ENCODE results near the gene MICU1. TPM values are rescaled to one million over a fixed set of nuclear protein-coding genes. Genes with fewer than 3 reads are reported as not detected.
"Not testable (repeated sequence)": the region's sequence is repeated elsewhere in the genome, so short reads cannot be mapped to it uniquely, and the experiment has no call there.

The MICU1 gene
- polyA plus RNA-seq, 2 of the 4 experiments (the other 2 are of a cell fraction) = 54.5 to 58.6 TPM

- H3K4me3 ChIP-seq; H3K4me2 ChIP-seq; POLR2A ChIA-PET; DNase-seq (ENCODE audit: low read depth in 1 of 2, low spot score in 1 of 2); H3K27ac ChIP-seq; FAIRE-seq; ATAC-seq; H3K4me1 ChIP-seq: not testable (repeated sequence)
- WGBS (ENCODE audit: missing lambda C conversion rate) = 83% methylated on average over 6 of the region's 6 CpGs
- H3K9me3 ChIP-seq = peaks cover 15% of the 10 kb centered on the region
- CTCF ChIA-PET = interaction anchor here (0.8 to 0.9 kb wide), 2 partner anchors 40 to 372 kb away, joined by 3 read pairs; no protein-coding TSS in a partner anchor
Measured at GRCh38 chr10:72543855-72544254, 82.0 kb downstream of the MICU1 start.

DNA sequence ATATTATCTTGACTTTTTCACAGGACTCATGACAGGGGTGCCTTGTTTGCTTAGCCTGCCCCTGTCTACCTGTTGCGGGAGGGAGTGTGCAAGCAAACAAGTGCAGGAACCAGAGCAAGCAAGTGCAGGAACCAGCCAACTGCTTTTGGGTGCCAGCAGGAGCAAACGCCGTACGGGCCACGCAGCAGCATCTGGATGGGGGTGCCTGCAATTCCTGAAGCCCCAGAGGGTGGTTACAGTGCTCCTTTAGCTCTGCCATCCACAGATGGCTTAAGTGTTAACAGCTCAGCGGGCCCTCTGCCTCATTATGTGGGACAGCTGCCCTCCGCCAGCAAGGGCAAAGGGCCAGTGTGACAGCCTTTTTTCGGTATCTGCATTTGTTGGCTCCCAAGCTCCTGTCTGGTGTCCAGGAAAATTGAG is 83.5 kb downstream of the MICU1 start:
- TF ChIP-seq JUNB (IDR thresholded peaks at IDR 0.05) (no peak), POLR2AphosphoS2 (conservative IDR thresholded peaks at IDR 0.05; ENCODE audit: low read length) (no peak), TP53 (CRISPR knock-in tag; IDR thresholded peaks at IDR 0.05) (no peak), HOXB5 (CRISPR knock-in tag; IDR thresholded peaks at IDR 0.05) (no peak), MAFK (IDR thresholded peaks at IDR 0.05; ENCODE audit: partially characterized antibody) (no peak), RARB (CRISPR knock-in tag; IDR thresholded peaks at IDR 0.05) (no peak), MAZ (IDR thresholded peaks at IDR 0.05; ENCODE audit: borderline replicate concordance, low read depth, low read length) (no peak), EHF (CRISPR knock-in tag; IDR thresholded peaks at IDR 0.05) (no peak)
- H3K4me1 ChIP-seq = no peaks in the 10 kb centered on the region
- no peak overlapping the region for H3K4me2 ChIP-seq
- H3K27ac ChIP-seq = no peak overlapping the region
- ChIA-PET CTCF (no interaction called here), POLR2A (no interaction called here)
- DNase-seq (ENCODE audit: low read depth in 1 of 2, low spot score in 1 of 2) (no peak), FAIRE-seq (no peak), ATAC-seq (no peak)
- H3K4me3 ChIP-seq = no peak overlapping the region
- WGBS (ENCODE audit: missing lambda C conversion rate) = 94% methylated on average over 8 of the region's 8 CpGs
- peaks cover 15% of the 10 kb centered on the region for H3K9me3 ChIP-seq

DNA sequence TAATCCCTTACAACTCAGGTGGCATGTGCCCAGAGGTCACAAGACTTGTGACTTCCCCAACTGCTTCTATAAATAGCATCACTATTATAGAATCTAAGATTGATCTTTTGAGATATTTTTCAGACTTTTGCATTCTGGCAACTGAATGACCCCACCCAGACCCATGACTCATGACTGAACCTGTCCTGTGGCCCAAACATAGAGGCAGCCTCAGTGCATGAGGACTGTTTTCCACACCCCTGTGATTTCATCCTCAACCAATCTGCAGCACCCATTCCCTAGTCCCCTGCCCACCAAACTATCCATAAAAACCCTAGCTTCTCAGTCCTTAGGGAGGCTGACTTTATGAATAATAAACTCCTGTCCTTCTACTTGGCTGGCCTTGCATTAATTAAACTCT is 84.5 kb downstream of the MICU1 start:
- no peak for ATAC-seq
- Histone ChIP-seq H3K4me1 (no peaks in the 10 kb centered on the region), H3K4me2 (no peak overlapping the region), H3K9me3 (peaks cover 15% of the 10 kb centered on the region), H3K27ac (no peak overlapping the region), H3K4me3 (no peak overlapping the region)
- ChIA-PET POLR2A (no interaction called here), CTCF (interaction anchor here (1.4 kb wide), 1 partner anchor 177 kb away, joined by 4 read pairs; no protein-coding TSS in a partner anchor)
- no peak for FAIRE-seq
- TF ChIP-seq, protein P1, sequence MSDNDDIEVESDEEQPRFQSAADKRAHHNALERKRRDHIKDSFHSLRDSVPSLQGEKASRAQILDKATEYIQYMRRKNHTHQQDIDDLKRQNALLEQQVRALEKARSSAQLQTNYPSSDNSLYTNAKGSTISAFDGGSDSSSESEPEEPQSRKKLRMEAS (IDR thresholded peaks at IDR 0.05) = no peak
- no peak for TF ChIP-seq KDM5A (IDR thresholded peaks at IDR 0.05)
- TF ChIP-seq KDM1A (IDR thresholded peaks at IDR 0.05; ENCODE audit: low read depth) = no peak
- TF ChIP-seq BHLHE40 (IDR thresholded peaks at IDR 0.05; ENCODE audit: low read depth, low read length) = no peak
- TF ChIP-seq USF2 (IDR thresholded peaks at IDR 0.05) = no peak
- TF ChIP-seq, protein P2, sequence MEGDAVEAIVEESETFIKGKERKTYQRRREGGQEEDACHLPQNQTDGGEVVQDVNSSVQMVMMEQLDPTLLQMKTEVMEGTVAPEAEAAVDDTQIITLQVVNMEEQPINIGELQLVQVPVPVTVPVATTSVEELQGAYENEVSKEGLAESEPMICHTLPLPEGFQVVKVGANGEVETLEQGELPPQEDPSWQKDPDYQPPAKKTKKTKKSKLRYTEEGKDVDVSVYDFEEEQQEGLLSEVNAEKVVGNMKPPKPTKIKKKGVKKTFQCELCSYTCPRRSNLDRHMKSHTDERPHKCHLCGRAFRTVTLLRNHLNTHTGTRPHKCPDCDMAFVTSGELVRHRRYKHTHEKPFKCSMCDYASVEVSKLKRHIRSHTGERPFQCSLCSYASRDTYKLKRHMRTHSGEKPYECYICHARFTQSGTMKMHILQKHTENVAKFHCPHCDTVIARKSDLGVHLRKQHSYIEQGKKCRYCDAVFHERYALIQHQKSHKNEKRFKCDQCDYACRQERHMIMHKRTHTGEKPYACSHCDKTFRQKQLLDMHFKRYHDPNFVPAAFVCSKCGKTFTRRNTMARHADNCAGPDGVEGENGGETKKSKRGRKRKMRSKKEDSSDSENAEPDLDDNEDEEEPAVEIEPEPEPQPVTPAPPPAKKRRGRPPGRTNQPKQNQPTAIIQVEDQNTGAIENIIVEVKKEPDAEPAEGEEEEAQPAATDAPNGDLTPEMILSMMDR (IDR thresholded peaks at IDR 0.05) = no peak
- TF ChIP-seq TFCP2L1 (CRISPR knock-in tag; IDR thresholded peaks at IDR 0.05) = no peak
- no peak for TF ChIP-seq SREBF2 (IDR thresholded peaks at IDR 0.05)
- TF ChIP-seq HOXA7 (CRISPR knock-in tag; IDR thresholded peaks at IDR 0.05) = no peak
- no peak for TF ChIP-seq GATA3 (IDR thresholded peaks at IDR 0.05; ENCODE audit: borderline replicate concordance)
- no peak for TF ChIP-seq ZC3H11A (IDR thresholded peaks at IDR 0.05)
- TF ChIP-seq RCOR1 (IDR thresholded peaks at IDR 0.05; ENCODE audit: low read depth, low read length) = no peak
- no peak for TF ChIP-seq SMC3 (IDR thresholded peaks at IDR 0.05)
- no peak for TF ChIP-seq RARB (CRISPR knock-in tag; IDR thresholded peaks at IDR 0.05)
- no peak for TF ChIP-seq JUN (IDR thresholded peaks at IDR 0.05)
- DNase-seq (ENCODE audit: low read depth in 1 of 2, low spot score in 1 of 2) = no peak

Measured in A549 (cell line).